Cardiac fibroblast (primary cell): ENCODE results near the gene PALLD.
A peak's percentile ranks its signal among the peaks of the same experiment; 100 is the strongest.
"Not testable (repeated sequence)": the region's sequence is repeated elsewhere in the genome, so short reads cannot be mapped to it uniquely, and the experiment has no call there.

Source experiments
- DNase-seq, 2 donors: peaks; one replicate each; pipeline versions ENCODE4 v3.0.0 to v3.0.0-alpha.2; 2010; ENCODE audit warnings: low read depth in 2 of 2
- H3K4me3 ChIP-seq, 2 donors: replicated peaks in 1 of 2; 1 replicate in 1 of 2; 2 replicates in 1 of 2; pipeline ENCODE4 v1.5.1; 2011; ENCODE audit warnings: low read depth in 2 of 2, low read length in 2 of 2, mild to moderate bottlenecking in 2 of 2, moderate library complexity in 1 of 2
- CTCF ChIP-seq: IDR thresholded peaks from one replicate; pipeline ENCODE4 v1.5.1; 2011; ENCODE audit warnings: low read depth, mild to moderate bottlenecking, low read length, inconsistent platforms

The PALLD gene

GRCh38 chr4:168496834-168497233, at the start of gene PALLD:
Gene PALLD, plus strand, starts transcription at chr4:168497052.
- no peak for TF ChIP-seq CTCF
- no peak for DNase-seq
- H3K4me3 ChIP-seq: no peak within 1 kb of the TSS

- not testable (repeated sequence) for DNase-seq, H3K4me3 ChIP-seq
Observed at GRCh38 chr4:168449063-168449462, 47.8 kb upstream of the PALLD start.

GRCh38 chr4:168449719-168450452, 47.0 kb upstream of the PALLD start:
- TF ChIP-seq CTCF: no peak
- H3K4me3 ChIP-seq: no peak overlapping the region
- DNase-seq: peak; percentile 68 to 91

GRCh38 chr4:168451331-168451730, 45.5 kb upstream of the PALLD start:
- peak in 1 of 2 donors; percentile 48 for DNase-seq
- no peak for TF ChIP-seq CTCF
- H3K4me3 ChIP-seq: no peak overlapping the region

- no peak for TF ChIP-seq CTCF
- H3K4me3 ChIP-seq: no peak overlapping the region
- peak; percentile 35 to 88 for DNase-seq
Observed at GRCh38 chr4:168451744-168452390, 45.0 kb upstream of the PALLD start.

- H3K4me3 ChIP-seq: no peak overlapping the region
- DNase-seq: no peak
- no peak for TF ChIP-seq CTCF
Observed at GRCh38 chr4:168453146-168453545, 43.7 kb upstream of the PALLD start.

- not testable (repeated sequence) for DNase-seq, H3K4me3 ChIP-seq
Observed at GRCh38 chr4:168458256-168458655, 38.6 kb upstream of the PALLD start.

GRCh38 chr4:168461821-168462220, 35.0 kb upstream of the PALLD start:
- H3K4me3 ChIP-seq: no peak overlapping the region
- DNase-seq: no peak
- TF ChIP-seq CTCF: no peak
